HEK293 (cell line): ENCODE results near the gene CPA4.

Source experiments
- CTCF ChIA-PET: fragments of 350-600 bp; formaldehyde crosslinking; extraction: SDS; loops from one replicate; lab custom pipeline; 2021; ENCODE audit warnings: antibody characterized with exemption; lab: Yijun Ruan, JAX
- POLR2A ChIA-PET: fragments of 300-600 bp; formaldehyde crosslinking; extraction: SDS; loops from one replicate; lab custom pipeline; 2020; ENCODE audit warnings: antibody characterized with exemption, inconsistent platforms; lab: Yijun Ruan, JAX
- H3K27ac ChIP-seq: fragments of 200-500 bp; sonication (Bioruptor generic); 2 replicates; pipeline ENCODE4 v1.5.1; 2014; ENCODE audit warnings: low read depth, low read length, control low read depth, inconsistent platforms; ENCODE audit errors: extremely low read depth
- H3K36me3 ChIP-seq, 2 experiments: fragments of 200-500 bp in 1 of 2; sonication (Bioruptor generic) in 1 of 2; 1 replicate in 1 of 2; 2 replicates in 1 of 2; pipeline ENCODE4 v1.5.1; 2014 to 2017; ENCODE audit warnings: inconsistent platforms in 2 of 2, low read length in 2 of 2; ENCODE audit not compliant: control insufficient read depth in 2 of 2, insufficient read depth in 1 of 2
- H3K4me1 ChIP-seq: fragments of 200-500 bp; sonication (Bioruptor generic); 2 replicates; pipeline ENCODE4 v1.5.1; 2014; ENCODE audit warnings: mild to moderate bottlenecking, low read length, inconsistent platforms; ENCODE audit not compliant: control insufficient read depth, insufficient read depth
- H3K4me3 ChIP-seq: 2 replicates; pipeline ENCODE4 v1.5.1; 2011; ENCODE audit warnings: low read depth, mild to moderate bottlenecking, control low read depth, low read length, moderate library complexity
- H3K9me3 ChIP-seq: fragments of 200-500 bp; sonication (Bioruptor generic); 2 replicates; pipeline ENCODE4 v1.5.1; 2014; ENCODE audit warnings: low read depth, low read length, inconsistent platforms; ENCODE audit not compliant: control insufficient read depth, insufficient read depth
- BCL11B ChIP-seq: fragments of 450-650 bp; formaldehyde crosslinking; IDR thresholded peaks from 2 replicates; pipeline ENCODE4 v1.5.1; 2016; ENCODE audit warnings: low read depth, missing biosample characterization, missing genetic modification characterization
- ELK4 ChIP-seq: IDR thresholded peaks from 2 replicates; pipeline ENCODE4 v1.6.1; 2011; ENCODE audit warnings: mild to moderate bottlenecking, low read depth, low read length, borderline replicate concordance
- GLIS1 ChIP-seq: fragments of 450-650 bp; formaldehyde crosslinking; IDR thresholded peaks from 2 replicates; pipeline ENCODE4 v1.5.1; 2016; ENCODE audit warnings: missing biosample characterization, missing genetic modification characterization
- HOXA7 ChIP-seq: sonication (generic); formaldehyde crosslinking; IDR thresholded peaks from 2 replicates; pipeline ENCODE4 v1.8.1; 2022; ENCODE audit warnings: missing genetic modification reagents, borderline replicate concordance
- KLF8 ChIP-seq: fragments of 450-650 bp; formaldehyde crosslinking; IDR thresholded peaks from 2 replicates; pipeline ENCODE4 v1.5.1; 2016; ENCODE audit warnings: missing biosample characterization, missing genetic modification characterization
- OVOL3 ChIP-seq: fragments of 450-650 bp; formaldehyde crosslinking; IDR thresholded peaks from 2 replicates; pipeline ENCODE4 v1.5.1; 2016; ENCODE audit warnings: missing biosample characterization, missing genetic modification characterization
- RBAK ChIP-seq: fragments of 450-650 bp; formaldehyde crosslinking; IDR thresholded peaks from 2 replicates; pipeline ENCODE4 v1.5.1; 2016; ENCODE audit warnings: missing biosample characterization, missing genetic modification characterization
- REPIN1 ChIP-seq: fragments of 450-650 bp; formaldehyde crosslinking; IDR thresholded peaks from 2 replicates; pipeline ENCODE4 v1.5.1; 2017; ENCODE audit warnings: missing biosample characterization, missing genetic modification characterization, low read depth
- ZBTB21 ChIP-seq: fragments of 450-650 bp; formaldehyde crosslinking; IDR thresholded peaks from 2 replicates; pipeline ENCODE4 v1.5.1; 2017; ENCODE audit warnings: missing biosample characterization, missing genetic modification characterization
- ZBTB44 ChIP-seq: fragments of 450-650 bp; IDR thresholded peaks from 2 replicates; pipeline ENCODE4 v1.5.1; 2018; ENCODE audit warnings: missing biosample characterization, mild to moderate bottlenecking, missing genetic modification characterization
- ZFP3 ChIP-seq: fragments of 450-650 bp; formaldehyde crosslinking; IDR thresholded peaks from 2 replicates; pipeline ENCODE4 v1.5.1; 2016; ENCODE audit warnings: low read depth, missing biosample characterization, missing genetic modification characterization
- ZNF121 ChIP-seq: fragments of 450-650 bp; formaldehyde crosslinking; IDR thresholded peaks from 2 replicates; pipeline ENCODE4 v1.5.1; 2016; ENCODE audit warnings: missing biosample characterization, missing genetic modification characterization
- ZNF184 ChIP-seq: fragments of 450-650 bp; IDR thresholded peaks from 2 replicates; pipeline ENCODE4 v1.5.1; 2018; ENCODE audit warnings: missing biosample characterization, mild to moderate bottlenecking, missing genetic modification characterization
- ZNF221 ChIP-seq: fragments of 450-650 bp; formaldehyde crosslinking; IDR thresholded peaks from 2 replicates; pipeline ENCODE4 v1.5.1; 2017; ENCODE audit warnings: missing biosample characterization, missing genetic modification characterization, borderline replicate concordance
- ZNF223 ChIP-seq: fragments of 450-650 bp; formaldehyde crosslinking; IDR thresholded peaks from 2 replicates; pipeline ENCODE4 v1.5.1; 2016; ENCODE audit warnings: missing biosample characterization, missing genetic modification characterization
- ZNF302 ChIP-seq: fragments of 450-650 bp; formaldehyde crosslinking; IDR thresholded peaks from 2 replicates; pipeline ENCODE4 v1.5.1; 2016; ENCODE audit warnings: missing biosample characterization, missing genetic modification characterization, low read depth
- ZNF335 ChIP-seq: fragments of 450-650 bp; formaldehyde crosslinking; conservative IDR thresholded peaks from 2 replicates; pipeline ENCODE4 v1.5.1; 2016; ENCODE audit warnings: missing biosample characterization, missing genetic modification characterization
- ZNF362 ChIP-seq: fragments of 450-650 bp; formaldehyde crosslinking; IDR thresholded peaks from 2 replicates; pipeline ENCODE4 v1.5.1; 2016; ENCODE audit warnings: missing biosample characterization, missing genetic modification characterization
- ZNF423 ChIP-seq: fragments of 450-650 bp; formaldehyde crosslinking; IDR thresholded peaks from 2 replicates; pipeline ENCODE4 v1.5.1; 2016; ENCODE audit warnings: missing biosample characterization, missing genetic modification characterization
- ZNF473 ChIP-seq: fragments of 450-650 bp; formaldehyde crosslinking; IDR thresholded peaks from 2 replicates; pipeline ENCODE4 v1.5.1; 2017; ENCODE audit warnings: missing biosample characterization, missing genetic modification characterization
- ZNF510 ChIP-seq: fragments of 450-650 bp; formaldehyde crosslinking; IDR thresholded peaks from 2 replicates; pipeline ENCODE4 v1.5.1; 2018; ENCODE audit warnings: mild to moderate bottlenecking, missing genetic modification characterization, missing biosample characterization; ENCODE audit not compliant: insufficient replicate concordance
- ZNF571 ChIP-seq: fragments of 450-650 bp; formaldehyde crosslinking; IDR thresholded peaks from 2 replicates; pipeline ENCODE4 v1.5.0; 2017; ENCODE audit warnings: missing biosample characterization, missing genetic modification characterization
- ZNF610 ChIP-seq: fragments of 450-650 bp; formaldehyde crosslinking; IDR thresholded peaks from 2 replicates; pipeline ENCODE4 v1.5.1; 2016; ENCODE audit warnings: missing biosample characterization, missing genetic modification characterization, borderline replicate concordance
- ZNF654 ChIP-seq: fragments of 450-650 bp; formaldehyde crosslinking; IDR thresholded peaks from 2 replicates; pipeline ENCODE4 v1.5.1; 2016; ENCODE audit warnings: low read depth, missing biosample characterization, missing genetic modification characterization
- ZNF677 ChIP-seq: fragments of 450-650 bp; IDR thresholded peaks from 2 replicates; pipeline ENCODE4 v1.5.0; 2018; ENCODE audit warnings: missing biosample characterization, mild to moderate bottlenecking, missing genetic modification characterization, moderate library complexity
- ZNF707 ChIP-seq: fragments of 450-650 bp; formaldehyde crosslinking; IDR thresholded peaks from 2 replicates; pipeline ENCODE4 v1.5.1; 2016; ENCODE audit warnings: missing biosample characterization, missing genetic modification characterization
- ZNF777 ChIP-seq: fragments of 450-650 bp; formaldehyde crosslinking; IDR thresholded peaks from 2 replicates; pipeline ENCODE4 v1.5.1; 2017; ENCODE audit warnings: missing biosample characterization, missing genetic modification characterization, borderline replicate concordance
- TF ChIP-seq, protein P1 (sequence below): fragments of 450-650 bp; formaldehyde crosslinking; IDR thresholded peaks from 2 replicates; pipeline ENCODE4 v1.5.1; 2016; ENCODE audit warnings: missing biosample characterization, missing genetic modification characterization
- TF ChIP-seq, protein P2 (sequence below): fragments of 450-650 bp; formaldehyde crosslinking; IDR thresholded peaks from 2 replicates; pipeline ENCODE4 v1.5.1; 2017; ENCODE audit warnings: missing biosample characterization, missing genetic modification characterization
- TF ChIP-seq, protein P3 (sequence below): fragments of 450-650 bp; formaldehyde crosslinking; IDR thresholded peaks from 2 replicates; pipeline ENCODE4 v1.5.1; 2017; ENCODE audit warnings: missing biosample characterization, missing genetic modification characterization

CPA4 gene

DNA sequence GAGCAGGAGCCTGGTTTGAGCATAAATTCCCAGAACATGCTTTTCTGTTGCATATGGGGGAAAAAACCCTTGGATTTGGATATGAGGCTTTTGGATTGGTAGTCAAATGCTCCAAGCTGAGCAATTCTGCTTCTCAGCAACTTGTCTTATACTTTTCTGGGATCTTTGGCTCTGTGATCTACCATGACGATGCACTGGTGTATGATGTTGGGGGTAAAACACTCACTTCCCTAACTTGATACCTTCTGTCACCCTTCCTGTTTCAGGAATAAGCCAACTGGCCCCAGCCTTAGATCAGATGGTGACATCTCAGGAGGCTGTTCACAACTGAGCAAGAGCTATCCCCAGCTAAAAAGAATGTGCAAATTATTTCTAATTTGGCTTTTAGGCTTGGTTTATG lies 13.1 kb upstream of the CPA4 start:
- CTCF ChIA-PET, result no interaction called here
- H3K4me1 ChIP-seq, result no peaks in the 10 kb centered on the region

DNA sequence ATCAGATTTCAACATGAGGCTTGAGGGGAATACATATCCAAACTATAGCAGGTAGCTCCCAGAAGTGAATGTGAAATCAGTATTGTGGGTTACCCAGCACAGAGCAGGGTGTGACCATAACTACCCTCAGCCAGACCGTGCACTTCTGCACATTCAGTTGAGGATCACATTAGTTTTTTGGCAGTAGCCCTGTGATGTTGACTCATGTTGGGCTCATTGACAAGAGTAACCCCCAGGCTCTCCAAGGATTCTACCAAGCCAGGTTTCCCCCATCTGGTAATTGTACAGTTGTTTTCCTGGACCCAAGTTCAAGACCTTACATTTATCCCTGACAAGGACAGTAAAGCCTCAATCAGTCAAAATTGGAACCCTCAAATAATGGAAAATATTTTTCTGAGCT lies 11.7 kb upstream of the CPA4 start:
- POLR2A ChIA-PET, result no interaction called here

More for the DNA sequence above, 13.1 kb upstream of the CPA4 start:
- TF ChIP-seq ZNF777 (tag by site-specific recombination) (no peak), ZNF473 (tag by site-specific recombination) (no peak), ZNF707 (tag by site-specific recombination) (no peak), KLF8 (no peak), REPIN1 (tag by site-specific recombination) (no peak), ZNF335 (tag by site-specific recombination) (no peak), OVOL3 (tag by site-specific recombination) (no peak), ZNF677 (tag by site-specific recombination) (no peak), ZNF362 (tag by site-specific recombination) (no peak), ZFP3 (no peak), ZBTB21 (tag by site-specific recombination) (no peak), ZNF121 (tag by site-specific recombination) (no peak), RBAK (no peak)
- TF ChIP-seq, protein P1, sequence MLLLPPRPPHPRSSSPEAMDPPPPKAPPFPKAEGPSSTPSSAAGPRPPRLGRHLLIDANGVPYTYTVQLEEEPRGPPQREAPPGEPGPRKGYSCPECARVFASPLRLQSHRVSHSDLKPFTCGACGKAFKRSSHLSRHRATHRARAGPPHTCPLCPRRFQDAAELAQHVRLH, result no peak
- TF ChIP-seq, protein P2, sequence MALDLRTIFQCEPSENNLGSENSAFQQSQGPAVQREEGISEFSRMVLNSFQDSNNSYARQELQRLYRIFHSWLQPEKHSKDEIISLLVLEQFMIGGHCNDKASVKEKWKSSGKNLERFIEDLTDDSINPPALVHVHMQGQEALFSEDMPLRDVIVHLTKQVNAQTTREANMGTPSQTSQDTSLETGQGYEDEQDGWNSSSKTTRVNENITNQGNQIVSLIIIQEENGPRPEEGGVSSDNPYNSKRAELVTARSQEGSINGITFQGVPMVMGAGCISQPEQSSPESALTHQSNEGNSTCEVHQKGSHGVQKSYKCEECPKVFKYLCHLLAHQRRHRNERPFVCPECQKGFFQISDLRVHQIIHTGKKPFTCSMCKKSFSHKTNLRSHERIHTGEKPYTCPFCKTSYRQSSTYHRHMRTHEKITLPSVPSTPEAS (tag by site-specific recombination), result no peak
- Histone ChIP-seq H3K9me3 (no peaks in the 10 kb centered on the region), H3K4me3 (no peak overlapping the region), H3K36me3 (no peaks in the 10 kb centered on the region), H3K27ac (no peak overlapping the region)
- POLR2A ChIA-PET, result no interaction called here

GRCh38 chr7:130286881-130287280 lies 6.1 kb upstream of the CPA4 start:
- Histone ChIP-seq H3K36me3 (no peaks in the 10 kb centered on the region), H3K4me3 (no peak overlapping the region), H3K27ac (no peak overlapping the region), H3K9me3 (no peaks in the 10 kb centered on the region), H3K4me1 (no peaks in the 10 kb centered on the region)
- ChIA-PET POLR2A (no interaction called here), CTCF (no interaction called here)
- TF ChIP-seq ZBTB44, result no peak
- no peak for TF ChIP-seq ZNF223
- no peak for TF ChIP-seq ZNF510
- no peak for TF ChIP-seq GLIS1 (tag by site-specific recombination)
- TF ChIP-seq, protein P3, sequence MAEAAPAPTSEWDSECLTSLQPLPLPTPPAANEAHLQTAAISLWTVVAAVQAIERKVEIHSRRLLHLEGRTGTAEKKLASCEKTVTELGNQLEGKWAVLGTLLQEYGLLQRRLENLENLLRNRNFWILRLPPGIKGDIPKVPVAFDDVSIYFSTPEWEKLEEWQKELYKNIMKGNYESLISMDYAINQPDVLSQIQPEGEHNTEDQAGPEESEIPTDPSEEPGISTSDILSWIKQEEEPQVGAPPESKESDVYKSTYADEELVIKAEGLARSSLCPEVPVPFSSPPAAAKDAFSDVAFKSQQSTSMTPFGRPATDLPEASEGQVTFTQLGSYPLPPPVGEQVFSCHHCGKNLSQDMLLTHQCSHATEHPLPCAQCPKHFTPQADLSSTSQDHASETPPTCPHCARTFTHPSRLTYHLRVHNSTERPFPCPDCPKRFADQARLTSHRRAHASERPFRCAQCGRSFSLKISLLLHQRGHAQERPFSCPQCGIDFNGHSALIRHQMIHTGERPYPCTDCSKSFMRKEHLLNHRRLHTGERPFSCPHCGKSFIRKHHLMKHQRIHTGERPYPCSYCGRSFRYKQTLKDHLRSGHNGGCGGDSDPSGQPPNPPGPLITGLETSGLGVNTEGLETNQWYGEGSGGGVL (tag by site-specific recombination), result no peak
- no peak for TF ChIP-seq ZNF610
- no peak for TF ChIP-seq HOXA7 (CRISPR knock-in tag)
- TF ChIP-seq ZNF221, result no peak

More for the DNA sequence above, 11.7 kb upstream of the CPA4 start:
- no peak overlapping the region for H3K4me3 ChIP-seq
- TF ChIP-seq BCL11B (tag by site-specific recombination) (no peak), REPIN1 (tag by site-specific recombination) (no peak), ZNF423 (tag by site-specific recombination) (no peak), ZNF184 (tag by site-specific recombination) (no peak), ZNF302 (tag by site-specific recombination) (no peak), ELK4 (no peak), ZNF571 (tag by site-specific recombination) (no peak), ZNF654 (tag by site-specific recombination) (no peak)
- no peak overlapping the region for H3K27ac ChIP-seq
- H3K4me1 ChIP-seq, result no peaks in the 10 kb centered on the region
- no peaks in the 10 kb centered on the region for H3K36me3 ChIP-seq
- CTCF ChIA-PET, result no interaction called here
- H3K9me3 ChIP-seq, result no peaks in the 10 kb centered on the region
